Pancreas (tissue), 10 donors: ENCODE data around the gene TAPBP. TPM values are rescaled to one million over a fixed set of nuclear protein-coding genes. Genes with fewer than 3 reads are reported as not detected.
A peak's percentile ranks its signal among the peaks of the same experiment; 100 is the strongest.
"Not testable (repeated sequence)": the region's sequence is repeated elsewhere in the genome, so short reads cannot be mapped to it uniquely, and the experiment has no call there.

Source experiments
- ATAC-seq, 4 donors: fragments of 200-7000 bp; cut with Tn5 transposase; one replicate each; pipeline versions ENCODE4 v1.8.0 to v1.9.1; 2020; ENCODE audit warnings: mild to moderate bottlenecking in 4 of 4, moderate library complexity in 4 of 4
- DNase-seq, 6 donors: peaks; one replicate each; pipeline ENCODE4 v3.0.0-alpha.2; 2020
- FAIRE-seq: peaks from 2 replicates; lab custom pipeline; 2012; peaks lifted over from hg19 to GRCh38; lab: Jason Lieb, UNC
- H3K27ac ChIP-seq, 4 donors: fragments of 200-600 bp; sonication (generic); 1 replicate in 3 of 4; 2 replicates in 1 of 4; pipeline versions ENCODE4 v1.5.0 to v1.8.0; 2020
- H3K27me3 ChIP-seq, 4 donors: fragments of 200-600 bp; one replicate each; pipeline ENCODE4 v1.8.0; 2021
- H3K36me3 ChIP-seq, 3 donors: fragments of 200-600 bp; sonication (generic) in 1 of 3; one replicate each; pipeline versions ENCODE4 v1.5.0 to v1.8.0; 2020 to 2021
- H3K4me1 ChIP-seq, 3 donors: fragments of 200-600 bp; one replicate each; pipeline ENCODE4 v1.8.0; 2021
- H3K4me3 ChIP-seq, 4 donors: fragments of 200-600 bp; sonication (generic) in 2 of 4; one replicate each; pipeline versions ENCODE4 v1.5.0 to v1.8.0; 2020 to 2021
- H3K9me3 ChIP-seq, 4 donors: fragments of 200-600 bp; one replicate each; pipeline ENCODE4 v1.8.0; 2021
- CTCF ChIP-seq, 4 donors: fragments of 200-600 bp; sonication (generic) in 3 of 4; IDR thresholded peaks; one replicate each; pipeline versions ENCODE4 v1.5.0 to v1.8.0; 2021; ENCODE audit warnings: antibody characterized with exemption in 4 of 4
- whole genome bisulfite sequencing, 2 donors: extraction: QIAGEN DNeasy Blood & Tissue Kit; methylation state at CpG; one replicate each; pipeline ENCODE4 v1.1.7; 2013; 5-methylcytosine and 5-hydroxymethylcytosine counted together
- intact Hi-C, 3 donors: fragments of 100-400 bp; cut with DNase I; formaldehyde crosslinking; loops; one replicate each; pipeline versions ENCODE4 v1.11.1 to v1.14.2; 2022
- polyA plus RNA-seq, 2 donors: library from polyadenylated mRNA; stranded (reverse); fragments of 200-250 nt; gene quantifications; one replicate each; pipeline ENCODE4 v1.2.3, GENCODE V29; 2013
- total RNA-seq, 6 donors: library from RNA; stranded (reverse); fragmentation: NEBNext Ultra II Directional in 4 of 6; extraction: Animal tissue kit (Norgen Biotek cat#: 25700) in 4 of 6; gene quantifications; one replicate each; pipeline versions ENCODE4 v1.2.1 to v1.2.4, GENCODE V29; 2021 to 2023
- donor health status: healthy with polysubstance abuse.
- donor health status: DM: no; HTN: no; CAD: no; lungs with moderate emphysema.
- donor health status: DM: no; HTN: no; CAD: no.
- donor health status: control.
- donor health status: control.
- donor health status: Bipolar disorder and iron deficiency.
- donor health status: DM: yes; HTN: yes; CAD: no.
- donor health status: DM: no; HTN: no; CAD: no.
- donor health status: DM: no; HTN: no; CAD: no.
- donor health status: DM: yes; HTN: yes; CAD: no.

The TAPBP gene
- total RNA-seq (100 to 1,000 TPM in 2 of 6 donors, 10 to 100 TPM in 4; 31.0 to 152 (median 41.2) TPM), polyA plus RNA-seq (10 to 100 TPM; 28.0 to 60.6 TPM)

GRCh38 chr6:33313709-33314514 lies at the start of gene TAPBP:
Gene TAPBP, minus strand, starts transcription at chr6:33314078. Its CDS starts 37 bp downstream, at chr6:33314041.
- FAIRE-seq (no peak), ATAC-seq (peak; percentile 14 to 52 (median 36)), DNase-seq (peak; percentile 54 to 84 (median 67))
- WGBS, 2 donors, result 0% methylated on average over 33 to 47 of the region's 47 CpGs
- Histone ChIP-seq H3K4me1 (peaks cover 6 to 38% (median 10%) of the 10 kb centered on the region in 3 donors), H3K27ac (peak within 1 kb of the TSS; percentile 80 to 97 (median 92)), H3K36me3 (no peaks in the 10 kb centered on the region), H3K27me3 (no peaks in the 10 kb centered on the region), H3K9me3 (no peaks in the 10 kb centered on the region), H3K4me3 (peak within 1 kb of the TSS; percentile 65 to 89 (median 82))
- intact Hi-C loops, result no loop called here
- no peak for TF ChIP-seq CTCF (IDR thresholded peaks at IDR 0.05)

DNA sequence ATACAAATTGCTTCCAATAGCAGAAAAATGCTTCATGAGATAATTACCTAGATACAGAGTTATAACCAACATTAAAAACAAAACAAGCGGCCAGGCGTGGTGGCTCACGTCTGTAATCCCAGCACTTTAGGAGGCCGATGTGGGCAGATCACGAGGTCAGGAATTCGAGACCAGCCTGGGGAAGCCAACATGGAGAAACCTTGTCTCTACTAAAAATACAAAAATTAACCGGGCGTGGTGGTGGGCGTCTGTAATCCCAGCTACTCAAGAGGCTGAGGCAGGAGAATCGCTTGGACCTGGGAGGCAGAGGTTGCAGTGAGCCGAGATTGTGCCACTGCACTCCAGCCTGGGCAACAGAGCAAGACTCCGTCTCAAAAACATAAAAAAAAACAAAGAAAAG lies 49.6 kb upstream of the TAPBP start:
- not testable (repeated sequence) for FAIRE-seq
- 81 to 82% methylated on average over 12 of the region's 12 CpGs for WGBS, 2 donors

GRCh38 chr6:33359331-33359730 lies 45.5 kb upstream of the TAPBP start:
- no peaks in the 10 kb centered on the region for H3K4me1 ChIP-seq
- H3K36me3 ChIP-seq, result no peaks in the 10 kb centered on the region
- ATAC-seq (no peak), FAIRE-seq (no peak), DNase-seq (no peak)
- no peak overlapping the region for H3K27ac ChIP-seq
- no peaks in the 10 kb centered on the region for H3K27me3 ChIP-seq
- no peaks in the 10 kb centered on the region for H3K9me3 ChIP-seq
- intact Hi-C loops, result no loop called here
- H3K4me3 ChIP-seq, result no peak overlapping the region
- no peak for TF ChIP-seq CTCF (IDR thresholded peaks at IDR 0.05)

More for the DNA sequence above, 49.6 kb upstream of the TAPBP start:
- intact Hi-C loops, H3K4me1 ChIP-seq, H3K36me3 ChIP-seq, DNase-seq, H3K27me3 ChIP-seq, H3K27ac ChIP-seq, H3K4me3 ChIP-seq, H3K9me3 ChIP-seq, ATAC-seq: not testable (repeated sequence)

DNA sequence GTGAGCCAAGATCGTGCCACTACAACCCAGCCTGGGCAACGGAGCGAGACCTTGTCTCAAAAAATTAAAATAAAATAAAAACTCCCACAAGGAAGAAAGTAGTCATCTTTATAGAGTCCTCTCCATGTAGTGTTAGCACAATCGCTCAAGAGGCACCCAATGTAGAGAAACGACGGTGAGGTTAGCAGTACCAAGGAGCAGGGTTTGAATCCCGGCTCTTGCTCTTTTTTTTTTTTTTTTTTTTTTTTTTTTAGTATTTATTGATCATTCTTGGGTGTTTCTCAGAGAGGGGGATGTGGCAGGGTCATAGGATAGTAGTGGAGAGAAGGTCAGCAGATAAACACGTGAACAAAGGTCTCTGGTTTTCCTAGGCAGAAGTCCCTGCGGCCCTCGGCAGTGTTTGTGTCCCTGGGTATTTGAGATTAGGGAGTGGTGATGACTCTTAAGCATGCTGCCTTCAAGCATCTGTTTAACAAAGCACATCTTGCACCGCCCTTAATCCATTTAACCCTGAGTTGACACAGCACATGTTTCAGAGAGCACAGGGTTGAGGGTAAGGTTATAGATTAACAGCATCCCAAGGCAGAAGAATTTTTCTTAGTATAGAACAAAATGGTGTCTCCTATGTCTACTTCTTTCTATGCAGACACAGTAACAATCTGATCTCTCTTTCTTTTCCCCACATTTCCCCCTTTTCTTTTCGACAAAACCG lies 43.4 kb upstream of the TAPBP start:
- 51 to 60% methylated on average over 12 to 13 of the region's 13 CpGs for WGBS, 2 donors
- H3K9me3 ChIP-seq, FAIRE-seq, DNase-seq, H3K36me3 ChIP-seq, H3K27me3 ChIP-seq, H3K4me3 ChIP-seq, intact Hi-C loops, H3K27ac ChIP-seq, ATAC-seq, H3K4me1 ChIP-seq: not testable (repeated sequence)

DNA sequence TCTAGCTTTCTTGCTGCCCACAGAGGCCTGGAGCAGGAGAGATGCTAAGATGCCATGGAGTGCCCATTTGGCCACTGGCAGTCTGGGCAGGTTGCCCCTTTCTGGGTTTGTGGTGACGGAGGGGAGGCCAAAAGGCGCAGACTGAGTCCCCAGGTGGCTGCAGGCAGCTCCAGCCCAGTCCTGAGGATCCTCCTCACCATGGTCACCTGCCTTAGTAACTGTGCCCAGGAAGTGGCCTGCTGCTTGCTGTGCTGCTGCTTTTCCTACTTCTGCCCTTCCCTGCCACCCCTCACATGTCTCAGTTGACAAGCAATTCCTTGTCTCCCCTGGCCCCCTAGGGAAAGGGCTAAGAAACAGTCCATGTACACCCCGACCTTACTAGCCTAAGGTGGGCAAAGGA lies 42.4 kb upstream of the TAPBP start:
- no peak for ATAC-seq
- intact Hi-C loops, result no loop called here
- no peak for TF ChIP-seq CTCF (IDR thresholded peaks at IDR 0.05)
- no peak for FAIRE-seq
- no peaks in the 10 kb centered on the region for H3K4me1 ChIP-seq
- no peaks in the 10 kb centered on the region for H3K9me3 ChIP-seq
- no peaks in the 10 kb centered on the region for H3K27me3 ChIP-seq
- no peak overlapping the region for H3K27ac ChIP-seq
- H3K36me3 ChIP-seq, result no peaks in the 10 kb centered on the region
- H3K4me3 ChIP-seq, result no peak overlapping the region
- WGBS, 2 donors, result 73 to 79% methylated on average over 3 of the region's 3 CpGs
- no peak for DNase-seq

GRCh38 chr6:33355860-33356259 lies 42.0 kb upstream of the TAPBP start:
- H3K4me1 ChIP-seq, H3K4me3 ChIP-seq, H3K27ac ChIP-seq, ATAC-seq, H3K9me3 ChIP-seq, intact Hi-C loops, DNase-seq, FAIRE-seq, H3K36me3 ChIP-seq, H3K27me3 ChIP-seq: not testable (repeated sequence)
- 75 to 89% methylated on average over 6 of the region's 6 CpGs for WGBS, 2 donors
